Renal pelvis (tissue), 4 donors: ENCODE data around the gene EFCAB6. TPM values are rescaled to one million over a fixed set of nuclear protein-coding genes. Genes with fewer than 3 reads are reported as not detected.

Experiments
- DNase-seq: peaks from one replicate; pipeline ENCODE4 v3.0.0-alpha.2; 2013
- polyA plus RNA-seq, 3 donors: library from polyadenylated mRNA; unstranded; fragments of 120-200 nt; gene quantifications; one replicate each; pipeline ENCODE4 v1.2.1, GENCODE V29; 2013; ENCODE audit not compliant: insufficient read length in 3 of 3

The EFCAB6 gene
- polyA plus RNA-seq, 3 donors = 4.3 to 6.0 (median 5.8) TPM

GRCh38 chr22:43847376-43848289 lies 35.5 kb upstream of the EFCAB6 start:
- DNase-seq = no peak

- DNase-seq = no peak
Measured at GRCh38 chr22:43846966-43847365, 34.9 kb upstream of the EFCAB6 start.

- no peak for DNase-seq
Measured at GRCh38 chr22:43845981-43846380, 33.9 kb upstream of the EFCAB6 start.

DNA sequence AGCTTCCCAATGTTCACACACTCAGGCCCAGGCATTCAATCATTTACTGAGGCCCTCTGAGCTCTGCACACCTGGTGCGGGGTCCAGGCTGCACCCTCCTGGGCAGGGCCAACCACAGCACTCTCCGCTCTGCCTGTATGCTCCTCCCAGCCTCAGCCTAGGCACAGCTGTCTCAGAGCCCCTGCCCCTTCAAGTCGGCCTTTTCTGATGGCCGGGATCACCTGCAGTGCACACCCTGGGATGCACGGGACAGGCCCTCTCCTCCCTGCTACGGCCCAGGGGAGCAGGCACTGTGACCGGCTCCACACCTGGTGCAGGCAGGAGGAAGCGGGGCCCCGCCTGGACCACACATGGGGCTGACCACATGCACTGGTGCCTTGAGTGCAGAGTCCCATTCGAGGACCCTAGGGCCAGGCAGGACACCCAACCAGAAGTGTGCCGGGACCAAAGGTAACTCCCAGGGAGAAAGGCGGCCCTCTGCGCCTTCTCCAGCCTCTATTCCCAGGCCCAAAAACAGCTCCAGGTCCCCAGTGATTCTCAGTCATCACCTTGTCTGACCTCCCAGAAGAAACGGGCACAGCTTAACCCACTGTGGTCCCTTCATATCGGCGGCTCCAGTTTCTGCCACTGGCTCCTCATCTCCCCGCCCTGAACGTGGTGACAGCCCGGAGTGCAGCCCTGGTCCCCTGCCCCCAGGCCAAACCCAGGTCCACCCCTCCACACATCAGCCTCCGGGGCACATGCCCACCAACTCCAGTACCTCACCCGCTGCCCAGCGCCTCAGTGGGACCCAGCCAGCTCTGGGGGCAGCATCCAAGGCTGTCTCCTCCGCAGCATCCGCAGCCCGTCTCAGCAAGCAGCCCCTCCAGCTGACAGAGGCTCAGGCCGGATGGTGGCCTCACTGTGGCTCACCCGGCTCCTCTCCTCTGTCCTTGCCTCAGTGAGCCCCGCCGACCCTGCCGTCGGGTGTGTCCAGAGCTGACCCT lies 32.7 kb upstream of the EFCAB6 start:
- no peak for DNase-seq

GRCh38 chr22:43843783-43844530 lies 31.9 kb upstream of the EFCAB6 start:
- DNase-seq = no peak

GRCh38 chr22:43841742-43842141 lies 29.6 kb upstream of the EFCAB6 start:
- DNase-seq = no peak

GRCh38 chr22:43840851-43841250 lies 28.7 kb upstream of the EFCAB6 start:
- no peak for DNase-seq

DNA sequence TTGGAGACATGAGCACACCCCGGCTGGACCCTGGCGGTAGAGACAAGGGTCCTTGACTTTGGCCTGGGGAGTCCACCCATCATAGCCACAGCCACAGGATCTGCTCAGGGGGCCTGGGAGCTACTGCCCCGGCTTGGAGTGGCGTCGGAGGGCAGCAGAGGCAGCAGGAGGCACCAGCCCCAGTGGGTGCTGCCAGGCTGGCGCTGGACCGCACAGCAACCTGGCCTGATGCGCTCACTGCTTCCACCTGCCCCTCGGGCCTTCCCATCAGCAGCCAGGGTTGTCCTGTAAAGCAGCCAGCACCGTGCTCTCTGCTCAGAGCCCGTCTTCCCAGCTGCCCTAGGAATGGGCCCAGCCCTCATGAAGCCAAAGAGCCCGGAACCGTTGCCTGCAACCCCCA lies 28.3 kb upstream of the EFCAB6 start:
- DNase-seq = no peak

DNA sequence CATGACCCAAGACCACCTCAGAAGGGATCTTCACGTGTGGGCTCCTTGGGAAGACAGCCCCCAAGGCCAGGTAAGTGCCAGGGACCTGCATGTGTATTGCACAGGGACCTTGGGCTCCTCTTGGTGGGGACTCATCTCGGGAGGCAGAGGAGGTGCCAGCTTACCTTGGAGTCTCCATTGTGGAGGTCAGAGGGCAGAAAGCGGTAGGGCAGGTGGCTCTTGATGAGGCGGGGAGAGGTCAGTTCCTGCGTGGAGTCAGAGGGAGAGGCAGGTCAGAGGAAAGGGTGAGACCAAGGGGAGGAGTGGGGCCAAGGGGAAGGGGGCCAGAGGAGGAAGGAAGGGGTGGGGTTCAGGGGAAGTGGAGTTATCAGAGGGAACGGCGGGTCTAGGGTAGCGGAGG lies 27.7 kb upstream of the EFCAB6 start:
- no peak for DNase-seq

DNA sequence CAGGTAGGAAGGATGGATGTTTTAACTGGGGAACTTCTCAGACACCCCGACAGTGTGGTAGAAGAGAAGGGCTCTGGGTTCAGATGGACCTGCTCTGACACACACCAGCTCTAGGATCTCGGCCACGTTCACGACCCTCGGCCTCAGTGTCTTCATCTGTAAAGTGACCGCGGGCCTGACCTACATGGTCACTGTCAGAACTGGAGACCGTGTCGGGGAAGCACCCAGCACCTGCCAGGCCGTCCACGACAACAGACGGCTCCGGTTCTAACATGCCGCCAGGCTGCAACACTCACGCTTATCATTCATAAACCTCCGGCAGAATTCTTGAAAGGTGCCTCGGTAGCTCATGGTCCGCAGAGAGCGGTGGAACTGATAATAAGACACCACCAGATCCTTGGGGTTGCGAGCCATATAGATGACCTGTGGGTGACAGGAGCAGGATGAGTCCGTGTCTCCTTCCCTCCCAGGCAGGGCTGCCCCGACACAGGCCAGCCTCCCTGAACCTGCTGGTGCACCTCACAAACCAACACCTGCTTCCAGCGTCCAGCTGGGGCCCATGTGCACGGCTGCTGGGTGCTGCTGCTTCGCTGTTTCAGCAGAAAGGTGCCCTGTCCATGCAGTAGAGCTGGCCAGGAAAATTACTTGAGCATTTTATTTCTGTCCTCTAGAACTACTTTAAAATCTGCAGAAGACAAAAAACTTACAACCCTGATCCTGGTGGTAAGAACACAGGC lies 26.6 kb upstream of the EFCAB6 start:
- no peak for DNase-seq

- DNase-seq = no peak
Measured at GRCh38 chr22:43838161-43838560, 26.1 kb upstream of the EFCAB6 start.

DNA sequence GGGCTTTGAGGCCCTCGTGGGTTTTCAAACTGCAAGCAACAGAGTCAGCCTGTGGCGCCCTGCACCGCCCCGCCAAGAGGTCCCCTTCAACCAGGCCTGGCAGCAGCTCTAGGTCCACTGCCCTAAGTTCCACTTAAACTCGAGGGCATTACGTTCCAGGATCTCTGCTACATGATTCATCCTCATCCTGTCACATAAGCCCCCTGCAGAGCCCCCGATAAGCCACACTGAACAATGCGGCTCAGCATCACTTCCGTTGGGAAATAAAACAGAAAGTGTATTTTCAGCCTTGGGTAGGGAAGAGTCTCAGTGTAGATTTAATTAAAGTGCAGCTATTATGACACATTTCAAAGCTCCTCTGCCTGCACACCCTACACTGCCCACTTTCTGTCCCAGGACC lies 25.6 kb upstream of the EFCAB6 start:
- DNase-seq = no peak

GRCh38 chr22:43835736-43836135 lies 23.6 kb upstream of the EFCAB6 start:
- DNase-seq = no peak

DNA sequence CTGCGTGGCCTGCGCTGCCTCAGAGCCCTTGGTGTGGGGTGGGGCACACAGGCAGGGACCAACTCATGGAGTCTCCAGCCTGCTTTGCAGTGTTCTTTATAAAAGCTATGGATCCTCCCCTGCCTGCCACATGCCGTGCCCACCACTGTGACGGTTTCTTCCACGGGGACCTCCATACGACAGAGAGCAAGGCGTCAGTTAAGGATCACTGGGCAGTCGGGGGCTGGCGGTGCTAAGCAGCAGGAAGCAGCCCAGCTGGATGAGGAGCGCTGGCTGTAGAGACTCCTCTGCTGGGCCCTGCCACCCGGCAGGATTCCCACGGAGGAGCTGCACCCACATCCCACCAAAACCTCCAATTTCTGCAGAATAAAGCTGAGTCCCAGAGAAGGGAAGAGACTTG lies 23.1 kb upstream of the EFCAB6 start:
- no peak for DNase-seq

DNA sequence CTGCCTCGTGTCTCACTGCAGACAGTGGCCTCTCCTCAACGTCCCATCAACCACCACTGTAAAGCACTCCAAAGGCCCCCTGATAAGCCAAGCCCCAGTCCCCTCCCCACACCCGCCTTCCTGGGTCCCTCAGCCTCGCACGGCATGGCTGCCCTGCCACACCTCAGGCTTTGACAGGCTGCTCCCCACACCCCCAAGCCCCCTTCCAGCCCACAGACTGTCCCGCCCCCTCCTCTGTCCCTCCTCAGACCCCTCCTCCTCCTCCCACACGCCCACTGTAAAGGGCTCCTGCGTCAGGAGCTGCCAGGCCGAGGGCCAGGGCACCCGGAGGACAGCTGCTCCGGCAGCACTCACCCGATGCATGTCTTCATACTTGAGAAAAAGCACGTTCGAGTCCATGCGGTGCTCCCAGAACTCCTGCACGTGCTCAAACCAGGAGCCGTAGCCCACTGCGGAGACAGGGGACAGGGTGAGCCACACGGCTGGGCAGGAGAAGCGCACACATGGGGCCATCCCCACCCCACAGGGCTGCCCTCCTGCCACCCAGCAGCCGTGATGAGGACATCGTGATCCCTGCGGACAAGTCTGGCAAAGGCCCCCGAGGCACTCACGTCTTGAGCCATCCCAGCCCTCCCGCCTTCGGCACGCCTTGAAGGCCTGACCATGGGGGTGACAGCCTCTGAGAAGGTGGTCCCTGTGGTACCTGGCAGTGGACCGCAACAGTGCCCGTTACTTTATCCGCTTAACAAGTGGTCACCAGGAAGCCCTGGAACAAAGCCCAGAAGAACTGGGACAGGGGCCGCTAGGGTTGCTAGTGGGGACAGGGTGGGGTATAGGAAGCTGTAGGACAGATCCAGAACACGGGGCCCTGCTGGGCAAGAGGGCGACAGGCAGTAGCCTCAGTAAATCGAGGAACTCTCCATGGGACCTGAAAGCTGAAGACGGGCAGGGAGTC lies 21.5 kb upstream of the EFCAB6 start:
- DNase-seq = no peak

- DNase-seq = no peak
Measured at GRCh38 chr22:43832393-43833265, 20.5 kb upstream of the EFCAB6 start.

DNA sequence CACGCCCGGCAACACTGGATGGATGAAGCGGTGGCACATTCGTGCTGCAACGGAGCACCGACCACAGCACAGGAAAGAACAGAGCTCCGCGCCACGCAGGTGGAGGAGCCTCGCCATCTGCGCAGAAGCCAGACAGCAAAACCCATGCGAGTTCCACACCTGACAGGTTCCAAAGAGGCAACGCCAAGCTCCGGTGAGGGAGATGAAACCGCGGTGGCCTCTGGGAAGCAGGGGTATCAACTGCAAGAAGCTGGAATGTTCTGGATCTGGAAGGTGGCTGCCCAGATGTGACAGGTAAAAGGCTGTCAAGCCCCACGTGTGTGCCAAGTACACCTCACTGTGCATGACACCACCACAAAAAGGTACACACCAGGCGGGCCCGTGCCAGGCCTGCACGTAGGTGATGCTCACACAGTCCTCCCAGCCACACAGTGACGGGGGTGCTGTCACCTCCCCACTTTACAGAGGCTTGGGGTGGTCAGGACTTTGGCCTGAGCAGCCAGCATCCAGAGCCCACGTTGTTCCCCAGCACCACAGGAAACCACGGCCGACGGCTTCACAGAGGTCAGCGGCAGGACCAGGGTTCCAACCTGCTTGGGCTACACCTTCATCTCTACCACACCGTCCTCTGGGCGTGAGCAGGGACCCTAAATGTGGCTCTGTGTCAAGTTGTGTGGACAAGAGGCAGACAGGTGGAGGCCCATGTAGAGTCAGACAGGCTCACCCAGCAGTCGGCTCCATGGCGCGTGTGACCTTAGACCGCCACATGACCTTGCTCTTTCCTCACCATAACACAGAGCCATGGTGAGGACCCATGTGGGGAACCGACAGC lies 19.7 kb upstream of the EFCAB6 start:
- no peak for DNase-seq
